Sigmoid colon (tissue), 7 donors: ENCODE results near the gene LRRC56. TPM values are rescaled to one million over a fixed set of nuclear protein-coding genes. Genes with fewer than 3 reads are reported as not detected.

Experiments used
- DNase-seq: peaks from one replicate; pipeline ENCODE4 v3.0.0-alpha.2; 2019
- H3K27ac ChIP-seq, 4 donors: fragments of 200-600 bp; sonication (generic); one replicate each; pipeline ENCODE4 v1.5.1; 2016 to 2019; ENCODE audit warnings: mild to moderate bottlenecking in 1 of 4
- H3K27me3 ChIP-seq, 3 donors: fragments of 200-600 bp; sonication (generic); one replicate each; pipeline ENCODE4 v1.5.1; 2019; ENCODE audit warnings: mild to moderate bottlenecking in 1 of 3
- H3K36me3 ChIP-seq, 4 donors: fragments of 200-600 bp; sonication (generic); one replicate each; pipeline ENCODE4 v1.5.1; 2016 to 2019
- H3K4me1 ChIP-seq, 4 donors: fragments of 200-600 bp; sonication (generic); one replicate each; pipeline ENCODE4 v1.5.1; 2017 to 2019
- H3K4me3 ChIP-seq, 4 donors: fragments of 200-600 bp; sonication (generic); one replicate each; pipeline ENCODE4 v1.5.1; 2017 to 2019; ENCODE audit warnings: mild to moderate bottlenecking in 2 of 4, moderate library complexity in 1 of 4
- H3K9me3 ChIP-seq, 4 donors: fragments of 200-600 bp in 3 of 4; sonication (generic) in 3 of 4; one replicate each; pipeline versions ENCODE4 v1.5.1 to v1.6.1; 2013 to 2019
- EP300 ChIP-seq, 4 donors: sonication (generic); formaldehyde crosslinking; IDR thresholded peaks; one replicate each; pipeline ENCODE4 v1.6.1; 2017; ENCODE audit warnings: antibody characterized with exemption in 4 of 4
- POLR2A ChIP-seq, 2 donors: fragments of 450-650 bp; IDR thresholded peaks; one replicate each; pipeline ENCODE4 v1.6.1; 2016; ENCODE audit warnings: antibody characterized with exemption in 2 of 2, mild to moderate bottlenecking in 2 of 2, moderate library complexity in 2 of 2
- POLR2AphosphoS5 ChIP-seq, 4 donors: sonication (generic); formaldehyde crosslinking; IDR thresholded peaks; one replicate each; pipeline ENCODE4 v1.6.1; 2017; ENCODE audit warnings: antibody characterized with exemption in 4 of 4
- WGBS, 2 donors: extraction: QIAGEN DNeasy Blood & Tissue Kit; methylation state at CpG; one replicate each; pipeline ENCODE4 v1.1.7; 2013; 5-methylcytosine and 5-hydroxymethylcytosine counted together
- intact Hi-C: fragments of 100-400 bp; cut with DNase I; formaldehyde crosslinking; loops from one replicate; pipeline ENCODE4 v1.15.1; 2023
- polyA plus RNA-seq, 3 donors: library from polyadenylated mRNA; stranded (reverse); fragments of 200-250 nt; gene quantifications; one replicate each; pipeline ENCODE4 v1.2.3, GENCODE V29; 2013
- total RNA-seq, 4 donors: library from RNA; depleted of rRNA; stranded (reverse); fragments of >200 nt; gene quantifications; one replicate each; pipeline ENCODE4 v1.1.0, GENCODE V29; 2016
- TF ChIP-seq, protein P1 (sequence below), 4 experiments: fragments of 450-650 bp in 3 of 4; fragments of 200-600 bp in 1 of 4; IDR thresholded peaks; one replicate each; pipeline ENCODE4 v1.5.1; 2016 to 2019; ENCODE audit warnings: antibody characterized with exemption in 4 of 4, mild to moderate bottlenecking in 3 of 4, moderate library complexity in 2 of 4
- donor health status: healthy with polysubstance abuse.
- donor health status: Bipolar disorder and iron deficiency.
- donor health status: healthy.

LRRC56 gene
- total and polyA plus RNA-seq, 7 donors: 0.14 to 5.9 (median 4.1) TPM; not detected in 3

DNA sequence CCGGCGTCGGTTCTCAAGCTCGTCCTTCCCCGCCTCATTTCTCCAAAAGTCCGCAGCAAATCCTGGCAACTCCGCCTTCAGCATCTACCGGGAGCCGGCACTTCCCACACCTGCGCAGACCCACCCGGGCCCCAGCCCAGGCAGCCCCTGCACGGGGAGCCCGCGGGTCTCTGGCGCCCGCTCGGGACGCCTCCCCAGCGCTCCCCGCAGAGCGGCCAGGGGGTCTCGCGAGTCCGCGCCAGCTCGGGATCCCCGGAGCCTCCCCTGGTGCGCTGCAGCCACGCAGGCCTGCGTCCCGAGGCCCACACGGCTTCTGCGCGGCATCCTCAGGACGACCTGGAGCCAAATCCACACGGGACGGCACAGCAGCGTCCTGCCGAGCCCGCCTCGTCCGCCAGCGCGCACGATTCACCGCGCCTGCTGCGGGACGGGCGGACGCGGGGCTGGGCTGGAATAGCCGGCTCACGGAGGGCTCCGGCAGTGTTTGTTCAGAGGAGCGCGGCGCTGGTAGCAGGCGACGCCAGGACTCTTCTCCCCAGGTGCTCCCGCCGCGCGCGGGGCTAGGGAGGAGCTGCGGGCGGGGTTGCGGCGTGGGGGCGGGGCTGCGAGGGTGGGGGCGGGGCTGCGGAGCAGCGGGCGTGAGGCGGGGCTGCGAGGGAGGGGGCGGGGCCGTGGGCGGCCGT, 38.1 kb downstream of the LRRC56 start:
- peak overlapping the region; percentile 51 to 90 (median 68) for H3K4me3 ChIP-seq
- TF ChIP-seq POLR2AphosphoS5 (IDR thresholded peaks at IDR 0.05) (peak; percentile 2 to 67 (median 63)), POLR2A (IDR thresholded peaks at IDR 0.05) (peak in 1 of 2 donors; percentile 15), EP300 (IDR thresholded peaks at IDR 0.05) (no peak)
- TF ChIP-seq, protein P1, sequence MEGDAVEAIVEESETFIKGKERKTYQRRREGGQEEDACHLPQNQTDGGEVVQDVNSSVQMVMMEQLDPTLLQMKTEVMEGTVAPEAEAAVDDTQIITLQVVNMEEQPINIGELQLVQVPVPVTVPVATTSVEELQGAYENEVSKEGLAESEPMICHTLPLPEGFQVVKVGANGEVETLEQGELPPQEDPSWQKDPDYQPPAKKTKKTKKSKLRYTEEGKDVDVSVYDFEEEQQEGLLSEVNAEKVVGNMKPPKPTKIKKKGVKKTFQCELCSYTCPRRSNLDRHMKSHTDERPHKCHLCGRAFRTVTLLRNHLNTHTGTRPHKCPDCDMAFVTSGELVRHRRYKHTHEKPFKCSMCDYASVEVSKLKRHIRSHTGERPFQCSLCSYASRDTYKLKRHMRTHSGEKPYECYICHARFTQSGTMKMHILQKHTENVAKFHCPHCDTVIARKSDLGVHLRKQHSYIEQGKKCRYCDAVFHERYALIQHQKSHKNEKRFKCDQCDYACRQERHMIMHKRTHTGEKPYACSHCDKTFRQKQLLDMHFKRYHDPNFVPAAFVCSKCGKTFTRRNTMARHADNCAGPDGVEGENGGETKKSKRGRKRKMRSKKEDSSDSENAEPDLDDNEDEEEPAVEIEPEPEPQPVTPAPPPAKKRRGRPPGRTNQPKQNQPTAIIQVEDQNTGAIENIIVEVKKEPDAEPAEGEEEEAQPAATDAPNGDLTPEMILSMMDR (IDR thresholded peaks at IDR 0.05): peak in 1 of 4 experiments; percentile 12
- H3K9me3 ChIP-seq: no peaks in the 10 kb centered on the region
- H3K36me3 ChIP-seq: no peaks in the 10 kb centered on the region
- H3K4me1 ChIP-seq: peaks cover 0 to 53% (median 50%) of the 10 kb centered on the region in 4 donors
- intact Hi-C loops: loop anchor here (5.0 kb wide), 2 partner anchors 42 to 122 kb away; partner anchors contain the start of genes DEAF1, IRF7 and TMEM80
- peaks cover 0 to 12% (median 6%) of the 10 kb centered on the region in 3 donors for H3K27me3 ChIP-seq
- WGBS, 2 donors: 1% methylated on average over 81 of the region's 81 CpGs
- no peak for DNase-seq
- peak overlapping the region; percentile 58 to 86 (median 66) for H3K27ac ChIP-seq

DNA sequence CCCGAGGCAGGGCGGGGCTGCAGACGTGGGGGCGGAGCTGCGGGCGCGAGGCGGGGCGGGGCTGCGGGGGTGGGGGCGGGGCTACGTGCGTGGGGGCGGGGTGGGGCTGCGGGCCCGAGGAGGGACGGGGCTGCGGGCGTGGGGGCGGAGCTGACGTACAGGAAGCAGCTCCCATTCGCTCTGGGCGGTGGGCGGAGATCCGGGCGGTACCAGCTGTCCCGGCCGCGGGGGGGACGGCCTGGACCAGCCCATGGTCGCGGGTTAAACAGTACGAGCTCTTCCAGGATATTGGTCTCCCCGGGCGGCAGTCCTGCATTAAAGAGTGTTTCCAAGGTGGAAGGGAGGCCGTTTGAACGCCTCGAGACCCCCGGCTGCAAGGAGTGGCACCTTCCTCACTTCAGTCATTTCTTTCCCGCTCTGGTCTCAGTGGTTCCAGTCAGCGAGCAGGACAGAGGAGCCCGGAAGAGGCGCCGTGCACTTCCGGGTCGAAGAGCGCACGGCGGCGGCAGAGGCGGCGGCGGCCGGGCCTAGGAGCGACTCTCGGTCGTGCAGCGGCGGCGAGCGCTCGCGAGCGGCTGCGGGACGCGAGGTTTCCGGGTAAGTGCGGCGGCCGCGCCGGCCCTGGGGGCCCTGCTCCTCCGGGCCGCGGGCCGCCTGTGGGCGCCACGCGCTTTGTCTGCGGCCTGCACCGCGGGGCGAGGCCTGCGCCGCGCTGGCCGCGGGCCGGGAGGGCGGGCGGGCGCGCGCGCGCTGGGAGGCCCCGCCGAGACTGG, 38.9 kb downstream of the LRRC56 start, which contains the start of gene PHRF1:
TSS of gene PHRF1 (plus strand) at position 475 of the 773 bp plus-strand sequence. CDS start 5,043 bp downstream, outside the sequence.
- DNase-seq: peak; percentile 99

DNA sequence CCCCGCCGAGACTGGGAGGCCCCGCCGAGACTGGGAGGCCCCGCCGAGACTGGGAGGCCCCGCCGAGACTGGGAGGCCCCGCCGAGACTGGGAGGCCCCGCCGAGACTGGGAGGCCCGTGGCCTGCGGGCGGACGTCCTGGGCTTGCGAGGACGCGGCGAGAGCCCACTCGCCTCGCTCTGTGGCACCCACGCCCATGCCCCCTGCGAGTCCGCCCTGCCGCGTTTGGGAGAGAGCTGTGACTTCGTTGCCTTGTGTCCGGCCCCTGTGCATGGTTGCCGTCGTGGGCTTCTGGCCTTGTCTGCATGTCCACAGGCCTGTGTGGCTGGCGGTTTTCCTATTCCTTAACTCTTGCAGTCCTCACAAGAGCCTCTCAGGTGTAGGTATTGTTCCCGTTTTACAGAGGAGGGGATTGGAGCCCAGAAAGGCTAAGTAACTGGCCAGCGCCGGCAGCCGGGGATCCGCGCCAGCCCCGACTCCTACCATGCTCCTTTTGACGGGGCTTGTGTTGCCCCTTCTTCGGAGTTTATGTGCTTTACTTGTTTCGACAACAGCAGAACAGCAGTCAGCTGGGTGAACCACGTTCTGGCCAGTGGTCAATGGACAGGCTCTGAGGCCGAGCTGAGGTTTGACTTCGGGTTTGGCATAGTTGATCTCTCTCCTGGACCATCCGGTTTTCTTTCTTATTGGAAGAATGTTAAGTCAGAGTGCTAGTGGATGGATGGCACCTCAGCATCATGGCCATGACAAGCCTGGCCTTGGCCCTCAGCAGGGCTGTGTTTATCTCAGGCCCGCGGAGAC, 39.7 kb downstream of the LRRC56 start:
- Histone ChIP-seq H3K4me1 (peaks cover 0 to 56% (median 51%) of the 10 kb centered on the region in 4 donors), H3K27me3 (peaks cover 0 to 12% (median 6%) of the 10 kb centered on the region in 3 donors), H3K4me3 (peak overlapping the region; percentile 76 to 90 (median 83)), H3K9me3 (no peaks in the 10 kb centered on the region), H3K36me3 (peaks cover 0 to 6% (median 0%) of the 10 kb centered on the region in 4 donors), H3K27ac (peak overlapping the region; percentile 83 to 94 (median 88))
- DNase-seq: no peak
- intact Hi-C loops: loop anchor here (5.0 kb wide), 2 partner anchors 40 to 120 kb away; partner anchors contain the start of genes DEAF1, IRF7 and TMEM80
- WGBS, 2 donors: 3 to 4% methylated on average over 45 to 47 of the region's 48 CpGs
- TF ChIP-seq POLR2A (IDR thresholded peaks at IDR 0.05) (no peak), POLR2AphosphoS5 (IDR thresholded peaks at IDR 0.05) (no peak), EP300 (IDR thresholded peaks at IDR 0.05) (no peak)
- TF ChIP-seq, protein P1 (IDR thresholded peaks at IDR 0.05): no peak

More for the DNA sequence above, 38.9 kb downstream of the LRRC56 start, which contains the start of gene PHRF1:
- TF ChIP-seq, protein P1 (IDR thresholded peaks at IDR 0.05): no peak
- TF ChIP-seq EP300 (IDR thresholded peaks at IDR 0.05) (peak in 2 of 4 donors; percentile 10 to 14), POLR2AphosphoS5 (IDR thresholded peaks at IDR 0.05) (peak; percentile 77 to 95 (median 88)), POLR2A (IDR thresholded peaks at IDR 0.05) (peak; percentile 28 to 36)
- Histone ChIP-seq H3K36me3 (no peaks in the 10 kb centered on the region), H3K27me3 (peaks cover 0 to 12% (median 6%) of the 10 kb centered on the region in 3 donors), H3K4me1 (peaks cover 0 to 56% (median 51%) of the 10 kb centered on the region in 4 donors), H3K4me3 (peak within 1 kb of the TSS; percentile 76 to 90 (median 83)), H3K9me3 (no peaks in the 10 kb centered on the region), H3K27ac (peak within 1 kb of the TSS; percentile 83 to 94 (median 88))
- intact Hi-C loops: loop anchor here (5.0 kb wide), 2 partner anchors 41 to 121 kb away; partner anchors contain the start of genes DEAF1, IRF7 and TMEM80
- WGBS, 2 donors: 1% methylated on average over 99 of the region's 99 CpGs

DNA sequence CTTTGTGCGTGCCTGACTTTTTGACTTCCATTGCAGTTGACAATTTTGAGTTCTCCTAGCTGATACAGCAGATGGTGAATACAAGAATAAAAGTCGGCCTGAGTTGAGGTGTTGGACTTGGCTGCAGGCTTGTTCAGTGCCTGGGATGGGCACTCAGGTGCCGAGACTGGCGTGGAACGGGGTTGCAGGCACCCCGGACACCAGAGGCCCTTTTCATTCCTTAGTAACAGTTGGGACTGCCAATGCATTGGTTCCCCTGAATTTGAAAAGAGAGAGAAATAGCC, 40.2 kb downstream of the LRRC56 start:
- no peaks in the 10 kb centered on the region for H3K9me3 ChIP-seq
- TF ChIP-seq, protein P1 (IDR thresholded peaks at IDR 0.05): no peak
- TF ChIP-seq EP300 (IDR thresholded peaks at IDR 0.05): no peak
- TF ChIP-seq POLR2A (IDR thresholded peaks at IDR 0.05): no peak
- no peak for TF ChIP-seq POLR2AphosphoS5 (IDR thresholded peaks at IDR 0.05)
- H3K27ac ChIP-seq: peak overlapping the region in 1 of 4 donors; percentile 83
- H3K27me3 ChIP-seq: peaks cover 0 to 12% (median 6%) of the 10 kb centered on the region in 3 donors
- peaks cover 0 to 56% (median 51%) of the 10 kb centered on the region in 4 donors for H3K4me1 ChIP-seq
- H3K4me3 ChIP-seq: peak overlapping the region in 3 of 4 donors; percentile 76 to 90 (median 86)
- H3K36me3 ChIP-seq: peaks cover 0 to 12% (median 2%) of the 10 kb centered on the region in 4 donors
- intact Hi-C loops: loop anchor here (5.0 kb wide), 2 partner anchors 40 to 120 kb away; partner anchors contain the start of genes DEAF1, IRF7 and TMEM80
- WGBS, 2 donors: 28 to 54% methylated on average over 6 of the region's 6 CpGs
- DNase-seq: no peak
